OCI-LY1 (cell line): ENCODE results near the gene TCF25.
A peak's percentile ranks its signal among the peaks of the same experiment; 100 is the strongest.
"Not testable (repeated sequence)": the region's sequence is repeated elsewhere in the genome, so short reads cannot be mapped to it uniquely, and the experiment has no call there.

Source experiments
- H2AFZ ChIP-seq: fragments of 200-600 bp; sonication (generic), shearing (Covaris generic); 2 replicates; pipeline ENCODE4 v1.6.0; 2014; ENCODE audit warnings: antibody characterized with exemption, mild to moderate bottlenecking, low read length
- H3F3A ChIP-seq: fragments of 200-600 bp; sonication (generic), shearing (Covaris generic); 2 replicates; pipeline ENCODE4 v1.6.0; 2014; ENCODE audit warnings: mild to moderate bottlenecking, antibody characterized with exemption, low read length, moderate library complexity; ENCODE audit not compliant: insufficient read depth
- H3K27ac ChIP-seq: fragments of 200-600 bp; sonication (generic); 2 replicates; pipeline ENCODE4 v1.5.1; 2014; ENCODE audit warnings: low read length, mixed run types, mild to moderate bottlenecking, low read depth; ENCODE audit not compliant: poor library complexity, severe bottlenecking
- H3K27me3 ChIP-seq: fragments of 200-600 bp; sonication (generic); 2 replicates; pipeline ENCODE4 v1.6.0; 2014; ENCODE audit warnings: antibody characterized with exemption, mild to moderate bottlenecking, low read length, moderate library complexity; ENCODE audit not compliant: insufficient read depth
- H3K36me3 ChIP-seq: fragments of 200-600 bp; sonication (generic); 2 replicates; pipeline ENCODE4 v1.6.1; 2014; ENCODE audit warnings: mild to moderate bottlenecking, antibody characterized with exemption, low read length, moderate library complexity, mixed read lengths; ENCODE audit not compliant: insufficient read depth
- H3K4me1 ChIP-seq: fragments of 200-600 bp; sonication (generic); 2 replicates; pipeline ENCODE4 v1.5.1; 2014; ENCODE audit warnings: mild to moderate bottlenecking, low read length, moderate library complexity; ENCODE audit not compliant: insufficient read depth, severe bottlenecking
- H3K4me2 ChIP-seq: fragments of 200-600 bp; sonication (generic), shearing (Covaris generic); 2 replicates; pipeline ENCODE4 v1.6.1; 2014; ENCODE audit warnings: low read length
- H3K4me3 ChIP-seq: fragments of 200-600 bp; sonication (generic); 2 replicates; pipeline ENCODE4 v1.5.1; 2014; ENCODE audit warnings: low read length, low read depth, mild to moderate bottlenecking, mixed read lengths; ENCODE audit not compliant: poor library complexity, severe bottlenecking
- H3K79me2 ChIP-seq: fragments of 200-600 bp; shearing (Covaris generic); 2 replicates; pipeline ENCODE4 v1.6.1; 2016; ENCODE audit warnings: mixed run types, low read length, mixed read lengths; ENCODE audit not compliant: insufficient read depth
- H3K9ac ChIP-seq: fragments of 200-600 bp; sonication (generic), shearing (Covaris generic); 2 replicates; pipeline ENCODE4 v1.6.1; 2014; ENCODE audit warnings: mild to moderate bottlenecking, low read length, mixed read lengths
- H3K9me2 ChIP-seq: fragments of 200-600 bp; sonication (generic), shearing (Covaris generic); 2 replicates; pipeline ENCODE4 v1.6.1; 2014; ENCODE audit warnings: low read depth, mild to moderate bottlenecking, low read length, mixed read lengths
- H3K9me3 ChIP-seq: fragments of 200-600 bp; shearing (Covaris generic); 2 replicates; pipeline ENCODE4 v1.6.1; 2014; ENCODE audit warnings: low read length, mixed read lengths
- H4K20me1 ChIP-seq: fragments of 200-600 bp; sonication (generic), shearing (Covaris generic); 2 replicates; pipeline ENCODE4 v1.6.0; 2016; ENCODE audit warnings: mild to moderate bottlenecking, low read length; ENCODE audit not compliant: insufficient read depth
- EZH2 ChIP-seq: fragments of 200-600 bp; sonication (generic), shearing (Covaris generic); IDR thresholded peaks from 2 replicates; pipeline ENCODE4 v1.8.0; 2017; ENCODE audit warnings: borderline replicate concordance, mixed run types, mild to moderate bottlenecking, antibody characterized with exemption, low read length, moderate library complexity, mixed read lengths
- TF ChIP-seq, protein P1 (sequence below): fragments of 200-600 bp; sonication (generic), shearing (Covaris generic); IDR thresholded peaks from 2 replicates; pipeline ENCODE4 v1.5.1; 2017; ENCODE audit warnings: mild to moderate bottlenecking, antibody characterized with exemption, low read length, moderate library complexity, mixed read lengths

The TCF25 gene, protein sequence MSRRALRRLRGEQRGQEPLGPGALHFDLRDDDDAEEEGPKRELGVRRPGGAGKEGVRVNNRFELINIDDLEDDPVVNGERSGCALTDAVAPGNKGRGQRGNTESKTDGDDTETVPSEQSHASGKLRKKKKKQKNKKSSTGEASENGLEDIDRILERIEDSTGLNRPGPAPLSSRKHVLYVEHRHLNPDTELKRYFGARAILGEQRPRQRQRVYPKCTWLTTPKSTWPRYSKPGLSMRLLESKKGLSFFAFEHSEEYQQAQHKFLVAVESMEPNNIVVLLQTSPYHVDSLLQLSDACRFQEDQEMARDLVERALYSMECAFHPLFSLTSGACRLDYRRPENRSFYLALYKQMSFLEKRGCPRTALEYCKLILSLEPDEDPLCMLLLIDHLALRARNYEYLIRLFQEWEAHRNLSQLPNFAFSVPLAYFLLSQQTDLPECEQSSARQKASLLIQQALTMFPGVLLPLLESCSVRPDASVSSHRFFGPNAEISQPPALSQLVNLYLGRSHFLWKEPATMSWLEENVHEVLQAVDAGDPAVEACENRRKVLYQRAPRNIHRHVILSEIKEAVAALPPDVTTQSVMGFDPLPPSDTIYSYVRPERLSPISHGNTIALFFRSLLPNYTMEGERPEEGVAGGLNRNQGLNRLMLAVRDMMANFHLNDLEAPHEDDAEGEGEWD

DNA sequence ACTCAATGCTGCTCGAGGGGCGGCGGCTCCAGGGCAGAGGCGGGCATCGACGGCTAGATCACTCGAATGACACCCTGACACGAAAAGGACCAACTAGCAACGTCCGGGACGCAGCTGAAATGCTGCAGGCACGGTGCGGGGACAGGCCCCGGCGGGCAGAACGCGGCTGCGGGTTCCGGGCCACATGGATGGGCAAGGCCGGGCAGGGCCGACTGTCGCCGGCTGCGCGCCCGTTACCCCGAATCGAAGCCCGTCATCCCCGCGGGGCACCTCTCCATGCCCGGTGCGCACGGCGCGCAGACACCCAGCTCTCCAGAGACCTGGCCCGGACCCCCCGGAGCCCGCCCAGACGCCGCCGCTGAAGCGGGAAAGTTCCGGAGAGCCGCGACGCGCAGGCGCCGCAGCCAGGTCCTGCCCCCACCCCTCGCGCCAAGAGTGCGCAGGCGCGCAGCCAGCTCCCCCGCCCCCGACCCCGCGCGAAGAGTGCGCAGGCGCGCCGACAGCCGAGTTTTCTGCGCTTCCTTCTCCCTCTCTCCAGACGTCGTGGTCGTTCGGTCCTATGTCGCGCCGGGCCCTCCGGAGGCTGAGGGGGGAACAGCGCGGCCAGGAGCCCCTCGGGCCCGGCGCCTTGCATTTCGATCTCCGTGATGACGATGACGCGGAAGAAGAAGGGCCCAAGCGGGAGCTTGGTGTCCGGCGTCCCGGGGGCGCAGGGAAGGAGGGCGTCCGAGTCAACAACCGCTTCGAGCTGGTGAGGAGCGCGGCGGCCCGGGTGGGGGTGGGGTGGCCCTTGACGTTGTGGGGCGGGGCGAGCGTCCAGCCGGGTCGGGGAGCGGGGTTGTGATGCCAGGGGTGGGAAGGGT is at the start of gene TCF25:
TSS of gene TCF25 (plus strand) at position 484 of the 863 bp plus-strand sequence. CDS start at position 560, 76 bp downstream.
- Histone ChIP-seq H3F3A (no peaks in the 10 kb centered on the region), H3K9me2 (no peaks in the 10 kb centered on the region), H3K27me3 (no peaks in the 10 kb centered on the region), H3K9ac (peak within 1 kb of the TSS; percentile 82), H3K79me2 (peaks cover 28% of the 10 kb centered on the region), H4K20me1 (no peaks in the 10 kb centered on the region), H3K9me3 (peaks cover 12% of the 10 kb centered on the region), H3K4me3 (peak within 1 kb of the TSS; percentile 76), H3K4me1 (peaks cover 17% of the 10 kb centered on the region), H3K4me2 (peak within 1 kb of the TSS; percentile 66), H3K36me3 (peaks cover 39% of the 10 kb centered on the region), H3K27ac (peak within 1 kb of the TSS; percentile 87), H2AFZ (no peak within 1 kb of the TSS)
- no peak for TF ChIP-seq EZH2
- TF ChIP-seq, protein P1, sequence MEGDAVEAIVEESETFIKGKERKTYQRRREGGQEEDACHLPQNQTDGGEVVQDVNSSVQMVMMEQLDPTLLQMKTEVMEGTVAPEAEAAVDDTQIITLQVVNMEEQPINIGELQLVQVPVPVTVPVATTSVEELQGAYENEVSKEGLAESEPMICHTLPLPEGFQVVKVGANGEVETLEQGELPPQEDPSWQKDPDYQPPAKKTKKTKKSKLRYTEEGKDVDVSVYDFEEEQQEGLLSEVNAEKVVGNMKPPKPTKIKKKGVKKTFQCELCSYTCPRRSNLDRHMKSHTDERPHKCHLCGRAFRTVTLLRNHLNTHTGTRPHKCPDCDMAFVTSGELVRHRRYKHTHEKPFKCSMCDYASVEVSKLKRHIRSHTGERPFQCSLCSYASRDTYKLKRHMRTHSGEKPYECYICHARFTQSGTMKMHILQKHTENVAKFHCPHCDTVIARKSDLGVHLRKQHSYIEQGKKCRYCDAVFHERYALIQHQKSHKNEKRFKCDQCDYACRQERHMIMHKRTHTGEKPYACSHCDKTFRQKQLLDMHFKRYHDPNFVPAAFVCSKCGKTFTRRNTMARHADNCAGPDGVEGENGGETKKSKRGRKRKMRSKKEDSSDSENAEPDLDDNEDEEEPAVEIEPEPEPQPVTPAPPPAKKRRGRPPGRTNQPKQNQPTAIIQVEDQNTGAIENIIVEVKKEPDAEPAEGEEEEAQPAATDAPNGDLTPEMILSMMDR: no peak

DNA sequence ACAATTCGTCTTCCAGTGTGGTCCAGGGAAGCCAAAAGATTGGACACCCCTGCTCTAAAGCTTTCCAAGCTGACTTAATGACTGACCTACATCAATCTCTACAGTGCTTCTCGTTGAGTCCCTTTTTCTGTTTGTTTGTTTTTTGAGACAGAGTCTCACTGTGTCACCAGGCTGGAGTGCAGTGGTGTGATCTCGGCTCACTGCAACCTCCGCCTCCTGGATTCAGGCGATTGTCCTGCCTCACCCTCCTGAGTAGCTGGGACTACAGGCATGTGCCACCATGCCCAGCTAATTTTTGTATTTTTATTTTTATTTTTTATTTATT is 49.6 kb upstream of the TCF25 start:
- H3K79me2 ChIP-seq, H3K27ac ChIP-seq, H3K4me2 ChIP-seq, H3K36me3 ChIP-seq, H4K20me1 ChIP-seq, H2AFZ ChIP-seq, H3K9me3 ChIP-seq, H3K4me3 ChIP-seq, H3K27me3 ChIP-seq, H3K9ac ChIP-seq, H3F3A ChIP-seq, H3K9me2 ChIP-seq: not testable (repeated sequence)
- peaks cover 11% of the 10 kb centered on the region for H3K4me1 ChIP-seq

DNA sequence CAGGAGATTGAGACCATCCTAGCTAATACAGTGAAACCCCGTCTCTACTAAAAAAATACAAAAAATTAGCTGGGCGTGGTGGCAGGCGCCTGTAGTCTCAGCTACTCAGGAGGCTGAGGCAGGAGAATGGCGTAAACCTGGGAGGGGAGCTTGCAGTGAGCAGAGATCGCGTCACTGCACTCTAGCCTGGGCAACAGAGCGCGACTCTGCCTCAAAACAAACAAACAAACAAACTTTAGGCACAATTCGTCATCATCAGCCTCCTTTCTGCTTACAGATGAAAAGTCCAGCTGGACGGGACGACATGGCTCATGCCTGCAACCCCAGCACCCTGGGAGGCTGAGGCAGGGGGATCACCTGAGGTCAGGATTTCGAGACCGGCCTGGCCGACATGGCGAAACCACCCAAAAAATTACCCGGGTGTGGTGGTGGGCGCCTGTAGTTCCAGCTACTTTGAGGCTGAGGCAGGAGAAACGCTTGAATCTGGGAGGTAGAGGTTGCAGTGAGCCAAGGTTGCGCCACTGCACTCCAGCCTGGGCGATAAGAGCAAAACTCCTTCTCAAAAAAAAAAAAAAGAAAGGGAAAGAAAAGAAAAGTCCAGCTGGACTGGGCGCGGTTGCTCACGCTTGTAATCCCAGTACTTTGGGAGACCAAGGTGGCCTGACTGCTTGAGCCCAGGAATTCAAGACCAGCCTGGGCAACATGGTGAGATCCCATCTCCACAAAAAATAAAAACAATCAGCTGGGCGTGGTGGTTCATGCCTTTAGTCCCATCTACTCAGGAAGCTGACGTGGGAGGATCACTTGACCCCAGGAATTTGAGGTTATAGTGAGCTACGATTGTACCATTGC is 46.6 kb upstream of the TCF25 start:
- Histone ChIP-seq H3F3A (no peaks in the 10 kb centered on the region), H3K4me2 (no peak overlapping the region)

More for the DNA sequence above, 46.6 kb upstream of the TCF25 start:
- Histone ChIP-seq H2AFZ (no peak overlapping the region), H3K9me2 (no peaks in the 10 kb centered on the region), H3K79me2 (no peaks in the 10 kb centered on the region), H3K9ac (no peak overlapping the region), H3K36me3 (no peaks in the 10 kb centered on the region), H3K27me3 (no peaks in the 10 kb centered on the region; the same call in 1 of the 2 replicates), H3K9me3 (no peaks in the 10 kb centered on the region), H4K20me1 (no peaks in the 10 kb centered on the region), H3K4me1 (peaks cover 13% of the 10 kb centered on the region), H3K4me3 (no peak overlapping the region), H3K27ac (no peak overlapping the region)
- TF ChIP-seq EZH2: no peak
- TF ChIP-seq, protein P1: no peak
